Measurements from ENCODE around the gene NLRP6. TPM values are rescaled to one million over a fixed set of nuclear protein-coding genes. Genes with fewer than 3 reads are reported as not detected.
A peak's percentile ranks its signal among the peaks of the same experiment; 100 is the strongest.

NLRP6 gene
- polyA plus RNA-seq, 2 of the 4 experiments (the other 2 are of a cell fraction) = 0.03 TPM; not detected in 1

GRCh38 chr11:299081-299891 lies 21.1 kb downstream of the NLRP6 start, which contains the start of gene IFITM5 (continued):
- TF ChIP-seq, protein P1, sequence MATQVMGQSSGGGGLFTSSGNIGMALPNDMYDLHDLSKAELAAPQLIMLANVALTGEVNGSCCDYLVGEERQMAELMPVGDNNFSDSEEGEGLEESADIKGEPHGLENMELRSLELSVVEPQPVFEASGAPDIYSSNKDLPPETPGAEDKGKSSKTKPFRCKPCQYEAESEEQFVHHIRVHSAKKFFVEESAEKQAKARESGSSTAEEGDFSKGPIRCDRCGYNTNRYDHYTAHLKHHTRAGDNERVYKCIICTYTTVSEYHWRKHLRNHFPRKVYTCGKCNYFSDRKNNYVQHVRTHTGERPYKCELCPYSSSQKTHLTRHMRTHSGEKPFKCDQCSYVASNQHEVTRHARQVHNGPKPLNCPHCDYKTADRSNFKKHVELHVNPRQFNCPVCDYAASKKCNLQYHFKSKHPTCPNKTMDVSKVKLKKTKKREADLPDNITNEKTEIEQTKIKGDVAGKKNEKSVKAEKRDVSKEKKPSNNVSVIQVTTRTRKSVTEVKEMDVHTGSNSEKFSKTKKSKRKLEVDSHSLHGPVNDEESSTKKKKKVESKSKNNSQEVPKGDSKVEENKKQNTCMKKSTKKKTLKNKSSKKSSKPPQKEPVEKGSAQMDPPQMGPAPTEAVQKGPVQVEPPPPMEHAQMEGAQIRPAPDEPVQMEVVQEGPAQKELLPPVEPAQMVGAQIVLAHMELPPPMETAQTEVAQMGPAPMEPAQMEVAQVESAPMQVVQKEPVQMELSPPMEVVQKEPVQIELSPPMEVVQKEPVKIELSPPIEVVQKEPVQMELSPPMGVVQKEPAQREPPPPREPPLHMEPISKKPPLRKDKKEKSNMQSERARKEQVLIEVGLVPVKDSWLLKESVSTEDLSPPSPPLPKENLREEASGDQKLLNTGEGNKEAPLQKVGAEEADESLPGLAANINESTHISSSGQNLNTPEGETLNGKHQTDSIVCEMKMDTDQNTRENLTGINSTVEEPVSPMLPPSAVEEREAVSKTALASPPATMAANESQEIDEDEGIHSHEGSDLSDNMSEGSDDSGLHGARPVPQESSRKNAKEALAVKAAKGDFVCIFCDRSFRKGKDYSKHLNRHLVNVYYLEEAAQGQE (IDR thresholded peaks at IDR 0.05) = no peak
- no peak for TF ChIP-seq HDAC2 (IDR thresholded peaks at IDR 0.05)
- TF ChIP-seq MYC (IDR thresholded peaks at IDR 0.05; ENCODE audit: borderline replicate concordance, low read length) = no peak
- TF ChIP-seq RAD21 (conservative IDR thresholded peaks at IDR 0.05 in 1 of 2, IDR thresholded peaks at IDR 0.05 in 1 of 2) = no peak
- TF ChIP-seq RNF2 (IDR thresholded peaks at IDR 0.05; ENCODE audit: borderline replicate concordance, low read depth) = no peak

GRCh38 chr11:299951-300735 lies 21.9 kb downstream of the NLRP6 start:
- Histone ChIP-seq H3K27ac (0 out of 6 replicates have a peak overlapping the region, but pooled peaks of 1 of the 2 experiments have one; percentile 19), H3K9me3 (no peaks in the 10 kb centered on the region), H3K4me2 (no peak overlapping the region), H3K4me1 (no peaks in the 10 kb centered on the region), H3K4me3 (no peak overlapping the region)
- ChIA-PET CTCF (interaction anchor here (0.6 to 3.2 kb wide), 4 partner anchors 10 to 247 kb away, joined by 3 to 16 read pairs (median 4); no protein-coding TSS in a partner anchor), POLR2A (no interaction called here)
- ATAC-seq (peak in 1 of 2 experiments; percentile 28; a peak in 3 of 6 replicates), FAIRE-seq (no peak), DNase-seq (ENCODE audit: low read depth in 1 of 2, low spot score in 1 of 2) (no peak)
- no peak for TF ChIP-seq CBX2 (IDR thresholded peaks at IDR 0.05; ENCODE audit: borderline replicate concordance, low read depth)
- WGBS (ENCODE audit: missing lambda C conversion rate) = 58% methylated on average over 16 of the region's 20 CpGs

DNA sequence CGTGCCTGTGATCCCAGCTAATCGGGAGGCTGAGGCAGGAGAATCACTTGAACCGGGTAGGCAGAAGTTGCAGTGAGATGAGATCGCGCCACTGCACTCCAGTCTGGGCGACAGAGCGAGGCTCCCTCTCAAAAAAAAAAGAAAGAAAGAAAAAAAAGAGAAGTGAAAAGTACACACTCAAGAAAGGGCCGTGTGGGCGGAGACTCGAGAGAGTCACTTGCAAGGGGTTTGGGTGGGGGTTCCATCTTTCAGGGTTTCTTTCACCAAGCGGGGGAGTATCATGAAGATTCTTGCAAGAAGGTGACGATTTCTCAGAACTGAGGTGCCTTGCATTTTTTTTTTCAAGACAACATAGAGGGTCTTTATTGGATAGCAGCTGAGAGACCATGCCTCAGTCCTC lies 25.2 kb downstream of the NLRP6 start:
- CTCF ChIA-PET = interaction anchor here (0.6 to 5.7 kb wide), 3 partner anchors 21 to 146 kb away, joined by 3 to 33 read pairs (median 33); partner anchors contain the start of gene PTDSS2
- Histone ChIP-seq H3K4me1 (peaks cover 11% of the 10 kb centered on the region; the same call in 1 of the 3 replicates), H3K4me3 (no peak overlapping the region), H3K4me2 (no peak overlapping the region), H3K9me3 (no peaks in the 10 kb centered on the region), H3K27ac (no peak overlapping the region)
- WGBS (ENCODE audit: missing lambda C conversion rate) = 85% methylated on average over 12 of the region's 12 CpGs
- no peak for FAIRE-seq
- DNase-seq (ENCODE audit: low read depth in 1 of 2, low spot score in 1 of 2) = no peak
- ATAC-seq = no peak
- POLR2A ChIA-PET = no interaction called here
- TF ChIP-seq RFX5 (IDR thresholded peaks at IDR 0.05) (no peak), MYC (IDR thresholded peaks at IDR 0.05; ENCODE audit: borderline replicate concordance, low read length) (no peak), TFCP2L1 (CRISPR knock-in tag; IDR thresholded peaks at IDR 0.05) (no peak), PHF8 (IDR thresholded peaks at IDR 0.05; ENCODE audit: borderline replicate concordance, low read depth) (no peak), HOXB5 (CRISPR knock-in tag; IDR thresholded peaks at IDR 0.05) (no peak), SMC3 (IDR thresholded peaks at IDR 0.05) (no peak), NFE2L2 (conservative IDR thresholded peaks at IDR 0.05; ENCODE audit: low read length) (no peak), RCOR1 (IDR thresholded peaks at IDR 0.05; ENCODE audit: low read depth, low read length) (no peak), ZNF302 (CRISPR knock-in tag; IDR thresholded peaks at IDR 0.05) (no peak), MAZ (IDR thresholded peaks at IDR 0.05; ENCODE audit: borderline replicate concordance, low read depth, low read length) (no peak), NPAS2 (CRISPR knock-in tag; IDR thresholded peaks at IDR 0.05; ENCODE audit: borderline replicate concordance) (no peak), MAX (IDR thresholded peaks at IDR 0.05) (no peak), BHLHE40 (IDR thresholded peaks at IDR 0.05; ENCODE audit: low read depth, low read length) (no peak), EP300 (IDR thresholded peaks at IDR 0.05) (no peak), FOXS1 (CRISPR knock-in tag; IDR thresholded peaks at IDR 0.05) (no peak)
- TF ChIP-seq, protein P2, sequence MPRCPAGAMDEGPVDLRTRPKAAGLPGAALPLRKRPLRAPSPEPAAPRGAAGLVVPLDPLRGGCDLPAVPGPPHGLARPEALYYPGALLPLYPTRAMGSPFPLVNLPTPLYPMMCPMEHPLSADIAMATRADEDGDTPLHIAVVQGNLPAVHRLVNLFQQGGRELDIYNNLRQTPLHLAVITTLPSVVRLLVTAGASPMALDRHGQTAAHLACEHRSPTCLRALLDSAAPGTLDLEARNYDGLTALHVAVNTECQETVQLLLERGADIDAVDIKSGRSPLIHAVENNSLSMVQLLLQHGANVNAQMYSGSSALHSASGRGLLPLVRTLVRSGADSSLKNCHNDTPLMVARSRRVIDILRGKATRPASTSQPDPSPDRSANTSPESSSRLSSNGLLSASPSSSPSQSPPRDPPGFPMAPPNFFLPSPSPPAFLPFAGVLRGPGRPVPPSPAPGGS (IDR thresholded peaks at IDR 0.05) = no peak
- TF ChIP-seq, protein P3, sequence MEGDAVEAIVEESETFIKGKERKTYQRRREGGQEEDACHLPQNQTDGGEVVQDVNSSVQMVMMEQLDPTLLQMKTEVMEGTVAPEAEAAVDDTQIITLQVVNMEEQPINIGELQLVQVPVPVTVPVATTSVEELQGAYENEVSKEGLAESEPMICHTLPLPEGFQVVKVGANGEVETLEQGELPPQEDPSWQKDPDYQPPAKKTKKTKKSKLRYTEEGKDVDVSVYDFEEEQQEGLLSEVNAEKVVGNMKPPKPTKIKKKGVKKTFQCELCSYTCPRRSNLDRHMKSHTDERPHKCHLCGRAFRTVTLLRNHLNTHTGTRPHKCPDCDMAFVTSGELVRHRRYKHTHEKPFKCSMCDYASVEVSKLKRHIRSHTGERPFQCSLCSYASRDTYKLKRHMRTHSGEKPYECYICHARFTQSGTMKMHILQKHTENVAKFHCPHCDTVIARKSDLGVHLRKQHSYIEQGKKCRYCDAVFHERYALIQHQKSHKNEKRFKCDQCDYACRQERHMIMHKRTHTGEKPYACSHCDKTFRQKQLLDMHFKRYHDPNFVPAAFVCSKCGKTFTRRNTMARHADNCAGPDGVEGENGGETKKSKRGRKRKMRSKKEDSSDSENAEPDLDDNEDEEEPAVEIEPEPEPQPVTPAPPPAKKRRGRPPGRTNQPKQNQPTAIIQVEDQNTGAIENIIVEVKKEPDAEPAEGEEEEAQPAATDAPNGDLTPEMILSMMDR (IDR thresholded peaks at IDR 0.05) = no peak
- TF ChIP-seq, protein P4, sequence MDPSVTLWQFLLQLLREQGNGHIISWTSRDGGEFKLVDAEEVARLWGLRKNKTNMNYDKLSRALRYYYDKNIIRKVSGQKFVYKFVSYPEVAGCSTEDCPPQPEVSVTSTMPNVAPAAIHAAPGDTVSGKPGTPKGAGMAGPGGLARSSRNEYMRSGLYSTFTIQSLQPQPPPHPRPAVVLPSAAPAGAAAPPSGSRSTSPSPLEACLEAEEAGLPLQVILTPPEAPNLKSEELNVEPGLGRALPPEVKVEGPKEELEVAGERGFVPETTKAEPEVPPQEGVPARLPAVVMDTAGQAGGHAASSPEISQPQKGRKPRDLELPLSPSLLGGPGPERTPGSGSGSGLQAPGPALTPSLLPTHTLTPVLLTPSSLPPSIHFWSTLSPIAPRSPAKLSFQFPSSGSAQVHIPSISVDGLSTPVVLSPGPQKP (IDR thresholded peaks at IDR 0.05; ENCODE audit: low read depth, low read length) = no peak

Data from A549 (cell line).